Measurements from ENCODE around the gene ATF1. TPM values are rescaled to one million over a fixed set of nuclear protein-coding genes. Genes with fewer than 3 reads are reported as not detected.
"Not testable (repeated sequence)": the region's sequence is repeated elsewhere in the genome, so short reads cannot be mapped to it uniquely, and the experiment has no call there.

ATF1 gene
- total and polyA plus RNA-seq, 2 of the 8 experiments (the other 6 are each of a cell fraction or from before 2014, with no cell fraction given): 23.2 to 41.8 TPM

DNA sequence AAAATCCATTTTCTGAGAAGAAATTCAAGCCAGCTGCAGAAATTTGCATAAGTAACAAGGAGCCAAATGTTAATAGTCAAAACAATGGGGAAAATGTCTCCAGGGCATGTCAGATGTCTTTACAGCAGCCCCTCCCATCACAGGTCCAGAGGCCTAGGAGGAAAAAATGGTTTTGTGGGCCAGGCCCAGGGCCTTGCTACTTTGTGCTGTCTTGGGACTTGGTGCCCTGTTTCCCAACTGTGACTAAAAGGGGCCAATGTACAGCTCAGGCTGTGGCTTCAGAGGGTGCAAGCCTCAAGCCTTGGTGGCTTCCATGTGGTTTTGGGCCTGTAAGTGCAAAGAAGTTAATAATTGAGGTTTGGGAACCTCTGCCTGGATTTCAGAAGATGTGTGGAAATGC, 69.9 kb downstream of the ATF1 start:
- H2BK120ac ChIP-seq (replicated peaks; ENCODE audit: low read depth, low read length); H3K9ac ChIP-seq (replicated peaks in 1 of 4; ENCODE audit: extremely low read depth in 1 of 4, low read depth in 3 of 4, low read length in 3 of 4); H3K79me1 ChIP-seq (ENCODE audit: low read depth, low read length); H3K23me2 ChIP-seq (ENCODE audit: low read depth, low read length); DNase-seq (ENCODE audit: low read depth in 1 of 2, low spot score in 2 of 2); H3K27me3 ChIP-seq (replicated peaks in 1 of 4; ENCODE audit: control insufficient read depth in 3 of 4, extremely low read depth in 1 of 4, insufficient read depth in 3 of 4, low read length in 3 of 4); FAIRE-seq; H3K18ac ChIP-seq (ENCODE audit: extremely low read depth, low read length); H2BK20ac ChIP-seq (ENCODE audit: low read length); H3K36me3 ChIP-seq (ENCODE audit: control insufficient read depth in 2 of 4, insufficient read depth in 4 of 4, low read length in 3 of 4); POLR2A ChIA-PET (ENCODE audit: partially characterized antibody); H3K23ac ChIP-seq (ENCODE audit: insufficient read length); H2AFZ ChIP-seq (ENCODE audit: low read length); H2BK12ac ChIP-seq (ENCODE audit: low read depth, low read length); H3K4me3 ChIP-seq (ENCODE audit: extremely low read depth in 1 of 4, insufficient read depth in 2 of 4, low read depth in 3 of 4, low read length in 4 of 4); H2AK5ac ChIP-seq (ENCODE audit: low read depth, low read length); H3K4me1 ChIP-seq (replicated peaks in 1 of 4; ENCODE audit: control insufficient read depth in 3 of 4, insufficient read depth in 4 of 4, low read length in 3 of 4); H4K91ac ChIP-seq (replicated peaks; ENCODE audit: insufficient read length, low read length); CTCF ChIA-PET (ENCODE audit: partially characterized antibody); H4K20me1 ChIP-seq (replicated peaks in 1 of 2; ENCODE audit: control insufficient read depth in 1 of 2, insufficient read depth in 2 of 2, low read length in 2 of 2); H3K79me2 ChIP-seq (ENCODE audit: control insufficient read depth in 1 of 2, insufficient read depth in 2 of 2, low read length in 2 of 2); H3K27ac ChIP-seq (ENCODE audit: low read depth, low read length); H3K4me2 ChIP-seq (ENCODE audit: insufficient read depth in 1 of 2, low read depth in 2 of 2, low read length in 2 of 2); H4K5ac ChIP-seq (ENCODE audit: insufficient read length, low read depth, low read length); H2BK5ac ChIP-seq (ENCODE audit: low read depth, low read length); H2BK15ac ChIP-seq (ENCODE audit: low read length); H3K14ac ChIP-seq (ENCODE audit: insufficient read length); H4K8ac ChIP-seq (ENCODE audit: extremely low read depth, insufficient read depth, low read length); H3K56ac ChIP-seq (replicated peaks; ENCODE audit: insufficient read length, low read depth, low read length); H3K4ac ChIP-seq (replicated peaks; ENCODE audit: insufficient read length, low read depth, low read length): not testable (repeated sequence)
- peaks cover 17 to 21% of the 10 kb centered on the region in 2 experiments for H3K9me3 ChIP-seq (ENCODE audit: insufficient read depth in 2 of 2, low read depth in 1 of 2, low read length in 1 of 2)
